OCI-LY1 (cell line): ENCODE results near the gene SYMPK.
"Not testable (repeated sequence)": the region's sequence is repeated elsewhere in the genome, so short reads cannot be mapped to it uniquely, and the experiment has no call there.

ENCODE experiments used
- H2AFZ ChIP-seq: fragments of 200-600 bp; sonication (generic), shearing (Covaris generic); 2 replicates; pipeline ENCODE4 v1.6.0; 2014; ENCODE audit warnings: antibody characterized with exemption, mild to moderate bottlenecking, low read length
- H3F3A ChIP-seq: fragments of 200-600 bp; sonication (generic), shearing (Covaris generic); 2 replicates; pipeline ENCODE4 v1.6.0; 2014; ENCODE audit warnings: mild to moderate bottlenecking, antibody characterized with exemption, low read length, moderate library complexity; ENCODE audit not compliant: insufficient read depth
- H3K27ac ChIP-seq: fragments of 200-600 bp; sonication (generic); 2 replicates; pipeline ENCODE4 v1.5.1; 2014; ENCODE audit warnings: low read length, mixed run types, mild to moderate bottlenecking, low read depth; ENCODE audit not compliant: poor library complexity, severe bottlenecking
- H3K27me3 ChIP-seq: fragments of 200-600 bp; sonication (generic); 2 replicates; pipeline ENCODE4 v1.6.0; 2014; ENCODE audit warnings: antibody characterized with exemption, mild to moderate bottlenecking, low read length, moderate library complexity; ENCODE audit not compliant: insufficient read depth
- H3K36me3 ChIP-seq: fragments of 200-600 bp; sonication (generic); 2 replicates; pipeline ENCODE4 v1.6.1; 2014; ENCODE audit warnings: mild to moderate bottlenecking, antibody characterized with exemption, low read length, moderate library complexity, mixed read lengths; ENCODE audit not compliant: insufficient read depth
- H3K4me1 ChIP-seq: fragments of 200-600 bp; sonication (generic); 2 replicates; pipeline ENCODE4 v1.5.1; 2014; ENCODE audit warnings: mild to moderate bottlenecking, low read length, moderate library complexity; ENCODE audit not compliant: insufficient read depth, severe bottlenecking
- H3K4me2 ChIP-seq: fragments of 200-600 bp; sonication (generic), shearing (Covaris generic); 2 replicates; pipeline ENCODE4 v1.6.1; 2014; ENCODE audit warnings: low read length
- H3K4me3 ChIP-seq: fragments of 200-600 bp; sonication (generic); 2 replicates; pipeline ENCODE4 v1.5.1; 2014; ENCODE audit warnings: low read length, low read depth, mild to moderate bottlenecking, mixed read lengths; ENCODE audit not compliant: poor library complexity, severe bottlenecking
- H3K79me2 ChIP-seq: fragments of 200-600 bp; shearing (Covaris generic); 2 replicates; pipeline ENCODE4 v1.6.1; 2016; ENCODE audit warnings: mixed run types, low read length, mixed read lengths; ENCODE audit not compliant: insufficient read depth
- H3K9ac ChIP-seq: fragments of 200-600 bp; sonication (generic), shearing (Covaris generic); 2 replicates; pipeline ENCODE4 v1.6.1; 2014; ENCODE audit warnings: mild to moderate bottlenecking, low read length, mixed read lengths
- H3K9me2 ChIP-seq: fragments of 200-600 bp; sonication (generic), shearing (Covaris generic); 2 replicates; pipeline ENCODE4 v1.6.1; 2014; ENCODE audit warnings: low read depth, mild to moderate bottlenecking, low read length, mixed read lengths
- H3K9me3 ChIP-seq: fragments of 200-600 bp; shearing (Covaris generic); 2 replicates; pipeline ENCODE4 v1.6.1; 2014; ENCODE audit warnings: low read length, mixed read lengths
- H4K20me1 ChIP-seq: fragments of 200-600 bp; sonication (generic), shearing (Covaris generic); 2 replicates; pipeline ENCODE4 v1.6.0; 2016; ENCODE audit warnings: mild to moderate bottlenecking, low read length; ENCODE audit not compliant: insufficient read depth
- EZH2 ChIP-seq: fragments of 200-600 bp; sonication (generic), shearing (Covaris generic); IDR thresholded peaks from 2 replicates; pipeline ENCODE4 v1.8.0; 2017; ENCODE audit warnings: borderline replicate concordance, mixed run types, mild to moderate bottlenecking, antibody characterized with exemption, low read length, moderate library complexity, mixed read lengths
- TF ChIP-seq, protein P1 (sequence below): fragments of 200-600 bp; sonication (generic), shearing (Covaris generic); IDR thresholded peaks from 2 replicates; pipeline ENCODE4 v1.5.1; 2017; ENCODE audit warnings: mild to moderate bottlenecking, antibody characterized with exemption, low read length, moderate library complexity, mixed read lengths

The SYMPK gene

GRCh38 chr19:45872095-45872919 lies 9.4 kb upstream of the SYMPK start:
- Histone ChIP-seq H3K4me2 (no peak overlapping the region), H4K20me1 (no peaks in the 10 kb centered on the region), H3F3A (no peaks in the 10 kb centered on the region), H3K9me3 (no peaks in the 10 kb centered on the region), H3K4me1 (no peaks in the 10 kb centered on the region), H3K9ac (no peak overlapping the region), H3K27ac (no peak overlapping the region), H3K36me3 (no peaks in the 10 kb centered on the region), H2AFZ (no peak overlapping the region), H3K9me2 (no peaks in the 10 kb centered on the region), H3K27me3 (peaks cover 4% of the 10 kb centered on the region; the same call in 1 of the 2 replicates), H3K79me2 (no peaks in the 10 kb centered on the region), H3K4me3 (no peak overlapping the region)
- TF ChIP-seq EZH2: no peak
- TF ChIP-seq, protein P1, sequence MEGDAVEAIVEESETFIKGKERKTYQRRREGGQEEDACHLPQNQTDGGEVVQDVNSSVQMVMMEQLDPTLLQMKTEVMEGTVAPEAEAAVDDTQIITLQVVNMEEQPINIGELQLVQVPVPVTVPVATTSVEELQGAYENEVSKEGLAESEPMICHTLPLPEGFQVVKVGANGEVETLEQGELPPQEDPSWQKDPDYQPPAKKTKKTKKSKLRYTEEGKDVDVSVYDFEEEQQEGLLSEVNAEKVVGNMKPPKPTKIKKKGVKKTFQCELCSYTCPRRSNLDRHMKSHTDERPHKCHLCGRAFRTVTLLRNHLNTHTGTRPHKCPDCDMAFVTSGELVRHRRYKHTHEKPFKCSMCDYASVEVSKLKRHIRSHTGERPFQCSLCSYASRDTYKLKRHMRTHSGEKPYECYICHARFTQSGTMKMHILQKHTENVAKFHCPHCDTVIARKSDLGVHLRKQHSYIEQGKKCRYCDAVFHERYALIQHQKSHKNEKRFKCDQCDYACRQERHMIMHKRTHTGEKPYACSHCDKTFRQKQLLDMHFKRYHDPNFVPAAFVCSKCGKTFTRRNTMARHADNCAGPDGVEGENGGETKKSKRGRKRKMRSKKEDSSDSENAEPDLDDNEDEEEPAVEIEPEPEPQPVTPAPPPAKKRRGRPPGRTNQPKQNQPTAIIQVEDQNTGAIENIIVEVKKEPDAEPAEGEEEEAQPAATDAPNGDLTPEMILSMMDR: no peak

DNA sequence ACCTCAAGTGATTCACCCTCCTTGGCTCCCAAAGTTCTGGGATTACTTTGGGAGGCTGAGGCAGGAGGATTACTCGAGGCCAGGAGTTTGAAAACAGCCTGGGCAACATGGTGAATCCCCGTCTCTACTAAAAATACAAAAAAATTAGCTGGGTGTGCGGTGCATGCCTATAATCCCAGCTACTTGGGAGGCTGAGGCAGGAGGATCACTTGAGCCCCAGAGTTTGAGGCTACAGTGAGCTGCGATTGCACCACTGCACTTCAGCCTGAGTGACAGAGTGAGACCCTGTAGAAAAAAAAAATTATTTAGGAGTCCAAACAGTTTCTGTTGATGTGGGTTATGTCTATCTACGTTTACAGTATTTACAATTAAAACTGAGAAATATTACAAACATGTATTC lies 7.9 kb upstream of the SYMPK start:
- H3K4me1 ChIP-seq: no peaks in the 10 kb centered on the region
- H3K9me2 ChIP-seq: no peaks in the 10 kb centered on the region
- H3K36me3 ChIP-seq: no peaks in the 10 kb centered on the region
- no peak overlapping the region for H3K4me3 ChIP-seq
- no peak overlapping the region for H2AFZ ChIP-seq
- H4K20me1 ChIP-seq: no peaks in the 10 kb centered on the region
- H3K27me3 ChIP-seq: peaks cover 4% of the 10 kb centered on the region; the same call in 1 of the 2 replicates
- no peaks in the 10 kb centered on the region for H3K9me3 ChIP-seq
- TF ChIP-seq, protein P1: no peak
- no peak for TF ChIP-seq EZH2
- no peak overlapping the region for H3K27ac ChIP-seq
- no peak overlapping the region for H3K9ac ChIP-seq
- no peaks in the 10 kb centered on the region for H3F3A ChIP-seq
- no peak overlapping the region for H3K4me2 ChIP-seq
- H3K79me2 ChIP-seq: no peaks in the 10 kb centered on the region

DNA sequence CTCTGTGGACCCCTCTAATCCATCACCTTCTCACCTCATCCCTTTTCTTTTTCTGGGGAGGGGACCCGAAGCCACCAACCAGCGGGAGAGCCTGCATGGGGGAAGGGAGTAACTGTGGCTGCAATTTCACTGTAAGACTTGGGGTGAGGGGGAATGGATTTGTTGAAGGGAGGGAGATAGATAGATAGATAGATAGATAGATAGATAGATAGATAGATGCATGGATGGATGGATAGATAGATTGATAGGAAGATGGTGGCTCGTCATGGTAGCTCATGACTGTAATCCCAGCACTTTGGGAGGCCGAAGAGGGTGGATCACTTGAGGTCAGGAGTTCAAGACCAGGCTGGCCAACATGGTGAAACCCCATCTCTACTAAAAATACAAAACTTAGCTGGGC lies 4.3 kb upstream of the SYMPK start:
- not testable (repeated sequence) for H3K4me3 ChIP-seq, H3F3A ChIP-seq, H3K9me2 ChIP-seq, H3K79me2 ChIP-seq, H3K9ac ChIP-seq, H3K36me3 ChIP-seq, H3K27ac ChIP-seq, H2AFZ ChIP-seq, H4K20me1 ChIP-seq, H3K4me2 ChIP-seq, H3K9me3 ChIP-seq, H3K27me3 ChIP-seq
- H3K4me1 ChIP-seq: peaks cover 15% of the 10 kb centered on the region
